GM18951 (cell line): ENCODE data around the gene MAD1L1.

Source experiments
- POLR2A ChIP-seq: IDR thresholded peaks from 4 replicates; pipeline ENCODE4 v1.6.1; 2011; ENCODE audit warnings: mild to moderate bottlenecking; ENCODE audit not compliant: insufficient read length, insufficient read depth; ENCODE audit errors: extremely low read depth
- in situ Hi-C: fragments of 300-500 bp; cut with MboI; formaldehyde crosslinking; loops from one replicate; pipeline ENCODE4 v1.12.0; 2022; ENCODE audit warnings: low sequenced_read_pairs, mixed read lengths, inconsistent platforms; ENCODE audit not compliant: unreplicated experiment

MAD1L1 gene

GRCh38 chr7:1815051-1815481, 417.7 kb downstream of the MAD1L1 start:
- in situ Hi-C loops = no loop called here
- TF ChIP-seq POLR2A = no peak

DNA sequence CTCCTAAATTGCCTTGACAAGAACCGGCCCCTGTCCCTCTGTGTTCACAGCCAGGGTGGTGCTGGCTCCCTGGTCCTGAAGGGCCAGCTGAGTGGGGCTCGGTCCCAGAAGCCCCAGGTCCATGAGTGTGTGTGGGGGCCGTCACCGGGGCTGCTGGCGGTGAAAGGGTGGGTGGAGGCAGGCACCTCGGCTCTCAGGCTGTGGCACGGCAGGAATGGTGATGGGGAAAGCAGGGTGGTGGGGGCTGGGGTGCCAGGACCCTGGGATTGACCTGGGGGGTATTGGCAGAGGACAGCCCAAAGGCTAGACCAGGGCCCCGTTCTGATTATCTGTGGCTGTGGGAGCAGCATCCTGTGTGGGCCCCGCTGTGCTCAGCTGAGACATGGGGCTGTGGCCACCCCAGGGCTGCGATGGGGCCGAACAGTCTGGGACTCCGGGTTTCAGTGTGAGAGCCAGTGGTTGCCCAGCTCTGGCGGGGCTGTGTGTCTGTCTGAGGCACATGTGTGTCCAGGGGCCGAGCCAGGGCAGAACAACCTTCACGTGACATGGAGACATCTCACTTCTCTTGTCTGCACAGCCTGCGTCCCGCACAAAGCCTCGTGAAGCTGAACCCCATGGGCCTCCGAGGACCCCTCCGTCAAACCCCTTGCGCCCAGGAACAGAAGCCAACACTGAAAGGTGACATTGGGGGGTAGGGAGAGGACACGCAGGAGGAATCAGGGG, 418.5 kb downstream of the MAD1L1 start:
- no peak for TF ChIP-seq POLR2A
- in situ Hi-C loops = no loop called here

DNA sequence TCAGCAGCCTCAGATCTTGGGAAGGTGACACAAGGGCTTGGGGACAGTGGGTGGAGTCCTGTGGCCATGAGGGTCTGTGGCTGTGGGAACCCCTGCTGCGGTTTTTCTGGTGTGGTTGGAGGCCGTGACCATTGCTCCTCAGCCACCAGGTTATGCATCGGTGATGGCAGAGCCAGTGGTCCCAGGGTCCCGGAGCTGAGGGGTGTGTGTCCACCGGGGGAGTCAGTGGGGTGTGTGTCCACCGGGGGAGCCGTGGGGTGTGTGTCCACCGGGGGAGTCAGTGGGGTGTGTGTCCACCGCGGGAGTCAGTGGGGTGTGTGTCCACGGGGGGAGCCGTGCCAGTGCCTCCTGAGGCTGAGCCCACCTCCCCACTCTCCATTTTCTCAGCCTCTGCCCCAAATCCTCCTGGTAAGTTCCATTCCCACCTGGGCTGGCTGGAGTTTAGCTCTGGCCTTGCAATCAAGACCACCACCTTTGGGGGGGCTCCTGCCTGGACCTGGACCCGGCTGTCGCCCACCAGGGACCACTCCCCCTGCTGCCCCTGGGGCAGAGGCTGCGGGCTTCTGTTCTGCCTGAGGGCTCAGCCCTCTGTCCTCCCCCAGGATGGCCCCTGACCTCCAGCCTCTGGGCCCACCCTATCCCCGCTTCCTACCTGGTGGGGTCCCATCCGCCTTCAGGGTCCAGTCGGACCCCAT, 419.2 kb downstream of the MAD1L1 start:
- in situ Hi-C loops = no loop called here
- TF ChIP-seq POLR2A = no peak

DNA sequence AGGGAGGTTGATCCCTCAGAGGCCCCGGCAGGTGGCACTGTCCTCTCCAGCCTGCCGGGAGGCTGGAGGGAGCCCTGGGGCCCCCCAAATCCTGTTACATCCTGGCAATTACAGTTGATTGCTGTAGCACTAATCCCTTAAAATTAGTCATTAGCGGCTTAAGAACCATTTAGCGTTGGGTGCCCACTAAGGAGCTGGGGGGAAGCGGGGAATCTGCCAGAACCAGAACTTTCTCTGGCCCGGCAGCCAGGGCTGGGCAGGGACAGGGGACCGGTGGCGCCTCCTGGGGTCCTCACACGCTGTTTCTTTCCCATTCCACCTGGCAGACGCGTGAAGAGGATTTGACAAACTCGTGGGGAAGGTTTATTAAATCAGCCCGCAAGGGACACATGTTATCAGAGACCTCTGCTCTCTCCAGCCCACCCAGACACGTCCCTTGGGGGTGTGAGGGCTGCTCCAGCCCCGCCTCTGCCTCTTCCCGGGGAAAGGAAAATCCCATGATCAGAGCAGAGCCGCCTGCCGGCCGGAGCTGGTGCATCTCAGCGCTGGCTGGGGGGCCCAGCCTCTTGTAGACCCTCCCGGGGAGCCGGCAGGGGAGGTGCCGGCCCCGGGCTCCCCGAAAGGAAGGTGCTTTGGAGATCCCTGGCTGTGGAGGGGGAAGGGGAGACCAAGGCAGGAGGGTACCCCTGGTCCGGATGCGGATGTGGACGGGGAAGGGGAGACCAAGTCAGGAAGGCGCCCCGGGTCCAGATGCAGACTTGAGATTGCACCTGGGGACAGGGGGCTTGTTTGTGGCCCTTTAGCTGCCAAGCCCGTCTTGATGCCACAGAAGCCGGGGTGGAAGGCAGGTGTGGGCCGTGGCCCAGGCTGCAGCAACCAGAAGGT, 420.0 kb downstream of the MAD1L1 start:
- in situ Hi-C loops = no loop called here

GRCh38 chr7:1811850-1812508, 420.8 kb downstream of the MAD1L1 start:
- no peak for TF ChIP-seq POLR2A

More for the DNA sequence above, 420.0 kb downstream of the MAD1L1 start:
- TF ChIP-seq POLR2A = no peak

DNA sequence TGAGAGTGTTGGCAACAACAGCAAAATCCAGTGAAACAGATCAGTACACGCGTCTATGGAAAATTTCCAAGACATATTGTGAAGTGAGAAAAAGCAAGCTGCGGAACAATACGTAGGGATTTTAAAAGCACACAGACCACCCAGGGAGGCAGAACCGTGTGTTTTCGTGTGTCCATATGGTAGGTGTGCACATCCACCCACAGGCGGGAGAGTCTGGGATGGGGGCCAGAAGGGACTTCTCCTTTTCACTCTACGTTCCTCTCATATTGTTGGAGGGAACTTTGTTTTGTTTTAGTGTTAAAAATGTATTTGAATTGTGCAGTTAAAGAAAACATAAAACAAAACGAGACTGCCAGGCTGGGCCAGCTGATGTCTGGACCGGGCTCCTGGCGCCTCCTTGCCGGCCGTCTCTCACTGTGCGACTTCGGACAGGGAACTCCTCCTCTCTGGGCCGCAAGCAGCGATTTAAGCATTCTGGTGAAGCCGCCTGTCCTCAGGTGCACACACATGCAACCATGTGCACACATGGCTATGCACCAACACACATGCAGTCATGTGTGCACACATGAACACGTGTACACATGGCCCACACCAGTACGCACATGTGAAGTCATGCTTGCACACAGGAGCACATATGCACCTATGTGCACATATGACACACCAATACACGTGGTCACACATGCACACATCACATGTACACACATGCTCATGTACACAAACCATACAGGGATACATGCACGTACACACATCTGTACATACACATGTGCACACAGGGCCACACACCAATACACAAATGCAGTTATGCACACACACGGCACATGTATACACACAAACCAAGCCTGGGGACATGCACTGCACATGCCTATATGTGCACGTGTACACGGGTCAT, 421.5 kb downstream of the MAD1L1 start:
- no peak for TF ChIP-seq POLR2A

More at GRCh38 chr7:1811850-1812508, 420.8 kb downstream of the MAD1L1 start:
- in situ Hi-C loops = no loop called here

GRCh38 chr7:1810521-1810920, 422.2 kb downstream of the MAD1L1 start:
- in situ Hi-C loops = no loop called here
- no peak for TF ChIP-seq POLR2A

More for the DNA sequence above, 421.5 kb downstream of the MAD1L1 start:
- in situ Hi-C loops = no loop called here

- no peak for TF ChIP-seq POLR2A
- in situ Hi-C loops = no loop called here
Observed at GRCh38 chr7:1809601-1810258, 423.0 kb downstream of the MAD1L1 start.

- TF ChIP-seq POLR2A = no peak
- in situ Hi-C loops = no loop called here
Observed at GRCh38 chr7:1809070-1809469, 423.7 kb downstream of the MAD1L1 start.

- TF ChIP-seq POLR2A = no peak
- in situ Hi-C loops = no loop called here
Observed at GRCh38 chr7:1807821-1808600, 424.7 kb downstream of the MAD1L1 start.

DNA sequence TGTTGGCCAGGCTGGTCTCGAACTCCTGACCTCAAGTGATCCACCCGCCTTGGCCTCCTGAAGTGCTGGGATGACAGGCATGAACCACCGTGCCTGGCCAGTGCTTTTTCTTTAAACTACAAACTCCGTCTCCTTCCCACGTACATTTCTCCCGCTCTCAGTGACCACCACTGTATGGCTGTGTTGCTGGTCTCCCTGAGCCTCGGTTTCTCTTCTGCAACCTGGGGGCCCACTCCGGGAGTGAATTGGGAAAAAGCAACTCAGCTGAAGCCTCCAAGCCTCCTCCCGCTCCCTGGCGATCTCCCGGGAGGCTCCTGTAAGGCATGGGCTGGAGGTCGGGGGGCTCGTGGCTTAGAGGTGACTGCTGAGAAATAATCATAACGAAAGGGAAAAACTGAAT, 426.4 kb downstream of the MAD1L1 start:
- no peak for TF ChIP-seq POLR2A
- in situ Hi-C loops = no loop called here
